Astrocyte of the cerebellum (primary cell): ENCODE data around the gene IL23A.

ENCODE experiments used
- DNase-seq: peaks from one replicate; pipeline ENCODE4 v3.0.0-alpha.2; 2011; ENCODE audit warnings: low read depth
- H3K4me3 ChIP-seq: 2 replicates; pipeline ENCODE4 v1.5.1; 2011; ENCODE audit warnings: mild to moderate bottlenecking, low read depth, low read length, moderate library complexity
- in situ Hi-C: cut with HindIII; loops from 2 replicates; pipeline ENCODE4 v1.10.0; 2017; ENCODE audit warnings: low sequenced_read_pairs
- TF ChIP-seq, protein P1 (sequence below): IDR thresholded peaks from 2 replicates; pipeline ENCODE4 v1.5.1; 2012; ENCODE audit warnings: low read length, low read depth, moderate library complexity, mild to moderate bottlenecking; ENCODE audit errors: missing control alignments

IL23A gene

DNA sequence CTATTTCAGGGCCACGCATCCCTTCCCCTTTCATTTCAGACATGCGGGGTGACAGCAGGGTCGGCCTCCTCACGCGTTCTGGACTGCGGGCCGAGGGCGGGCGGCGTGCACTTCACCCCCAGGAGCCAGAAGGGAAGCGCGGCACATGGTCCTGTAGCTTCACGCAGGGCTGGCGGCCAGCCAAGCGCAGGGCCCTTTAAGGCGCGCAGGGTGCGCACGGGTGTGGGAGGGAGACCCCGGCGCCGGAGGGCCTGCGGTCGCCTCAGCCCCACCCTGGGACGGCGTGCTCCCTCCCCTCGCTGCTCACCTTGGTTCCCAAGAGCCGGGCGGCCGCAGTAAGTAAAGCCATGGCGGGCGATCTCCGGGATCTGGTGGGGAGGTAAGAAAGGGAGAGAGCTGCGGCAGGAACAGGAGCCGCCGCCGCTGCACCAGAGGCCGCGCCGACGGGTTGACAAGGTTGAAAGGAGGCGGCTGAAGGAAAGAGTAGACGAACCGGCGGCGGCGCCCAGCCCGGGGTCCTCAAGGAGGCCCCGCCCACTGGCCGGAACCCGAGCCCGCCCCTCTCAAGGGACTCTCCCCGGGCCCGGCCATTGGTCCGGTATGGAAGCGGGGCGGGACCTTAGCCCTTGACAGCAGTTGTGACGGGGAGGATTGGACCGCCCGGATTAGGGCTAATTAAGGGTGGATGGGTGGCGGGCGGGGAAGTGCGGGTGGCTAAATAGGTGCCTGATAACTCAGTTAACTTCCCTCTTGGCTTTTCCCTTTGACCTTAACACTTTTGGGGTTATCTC is 38.6 kb upstream of the IL23A start, which contains the start of gene CS:
Gene CS (minus strand): TSS at position 478 of the 791 bp plus-strand sequence. CDS start 129 bp downstream, at position 349.
- TF ChIP-seq, protein P1, sequence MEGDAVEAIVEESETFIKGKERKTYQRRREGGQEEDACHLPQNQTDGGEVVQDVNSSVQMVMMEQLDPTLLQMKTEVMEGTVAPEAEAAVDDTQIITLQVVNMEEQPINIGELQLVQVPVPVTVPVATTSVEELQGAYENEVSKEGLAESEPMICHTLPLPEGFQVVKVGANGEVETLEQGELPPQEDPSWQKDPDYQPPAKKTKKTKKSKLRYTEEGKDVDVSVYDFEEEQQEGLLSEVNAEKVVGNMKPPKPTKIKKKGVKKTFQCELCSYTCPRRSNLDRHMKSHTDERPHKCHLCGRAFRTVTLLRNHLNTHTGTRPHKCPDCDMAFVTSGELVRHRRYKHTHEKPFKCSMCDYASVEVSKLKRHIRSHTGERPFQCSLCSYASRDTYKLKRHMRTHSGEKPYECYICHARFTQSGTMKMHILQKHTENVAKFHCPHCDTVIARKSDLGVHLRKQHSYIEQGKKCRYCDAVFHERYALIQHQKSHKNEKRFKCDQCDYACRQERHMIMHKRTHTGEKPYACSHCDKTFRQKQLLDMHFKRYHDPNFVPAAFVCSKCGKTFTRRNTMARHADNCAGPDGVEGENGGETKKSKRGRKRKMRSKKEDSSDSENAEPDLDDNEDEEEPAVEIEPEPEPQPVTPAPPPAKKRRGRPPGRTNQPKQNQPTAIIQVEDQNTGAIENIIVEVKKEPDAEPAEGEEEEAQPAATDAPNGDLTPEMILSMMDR = no peak
- in situ Hi-C loops = no loop called here
- H3K4me3 ChIP-seq = peak within 1 kb of the TSS; percentile 94
- peak; percentile 93 for DNase-seq

GRCh38 chr12:56300644-56301464 is 37.8 kb upstream of the IL23A start:
- in situ Hi-C loops = no loop called here
- H3K4me3 ChIP-seq = peak overlapping the region; percentile 94
- TF ChIP-seq, protein P1 = no peak
- no peak for DNase-seq

- H3K4me3 ChIP-seq = no peak overlapping the region
- in situ Hi-C loops = no loop called here
- no peak for DNase-seq
- TF ChIP-seq, protein P1 = no peak
Observed at GRCh38 chr12:56304276-56304675, 34.4 kb upstream of the IL23A start.

GRCh38 chr12:56304872-56305590 is 33.7 kb upstream of the IL23A start:
- DNase-seq = no peak
- in situ Hi-C loops = no loop called here
- TF ChIP-seq, protein P1 = no peak

GRCh38 chr12:56307221-56307965 is 31.3 kb upstream of the IL23A start:
- TF ChIP-seq, protein P1 = no peak
- no peak overlapping the region for H3K4me3 ChIP-seq
- in situ Hi-C loops = no loop called here
- no peak for DNase-seq

More at GRCh38 chr12:56304872-56305590, 33.7 kb upstream of the IL23A start:
- H3K4me3 ChIP-seq = no peak overlapping the region
